ENCODE results near the gene DDX20.
"Not testable (repeated sequence)": the region's sequence is repeated elsewhere in the genome, so short reads cannot be mapped to it uniquely, and the experiment has no call there.

DDX20 gene

GRCh38 chr1:111793923-111794322 is 38.2 kb downstream of the DDX20 start:
- DNase-seq: no peak

GRCh38 chr1:111795401-111795800 is 39.7 kb downstream of the DDX20 start:
- DNase-seq: no peak

GRCh38 chr1:111798580-111798979 is 42.9 kb downstream of the DDX20 start:
- no peak for DNase-seq

- not testable (repeated sequence) for DNase-seq
Measured at GRCh38 chr1:111799722-111800121, 44.0 kb downstream of the DDX20 start.

- no peak for DNase-seq
Measured at GRCh38 chr1:111801071-111801850, 45.6 kb downstream of the DDX20 start.

- no peak for DNase-seq
Measured at GRCh38 chr1:111802110-111802509, 46.4 kb downstream of the DDX20 start.

GRCh38 chr1:111802984-111803383 is 47.3 kb downstream of the DDX20 start:
- no peak for DNase-seq

GRCh38 chr1:111803951-111804350 is 48.2 kb downstream of the DDX20 start:
- no peak for DNase-seq

GRCh38 chr1:111804776-111805175 is 49.1 kb downstream of the DDX20 start:
- no peak for DNase-seq

GRCh38 chr1:111805251-111805650 is 49.5 kb downstream of the DDX20 start:
- DNase-seq: no peak

- DNase-seq: no peak
Measured at GRCh38 chr1:111811891-111812290, 56.2 kb downstream of the DDX20 start.

- DNase-seq: no peak
Measured at GRCh38 chr1:111812306-111812705, 56.6 kb downstream of the DDX20 start.

- no peak for DNase-seq
Measured at GRCh38 chr1:111813440-111814304, 58.0 kb downstream of the DDX20 start.

- DNase-seq: no peak
Measured at GRCh38 chr1:111814305-111814628, 58.6 kb downstream of the DDX20 start.

- no peak for DNase-seq
Measured at GRCh38 chr1:111814642-111815041, 58.9 kb downstream of the DDX20 start.

All from activated gamma-delta T cell treated with Interleukin-2 at 50 U/mL for 16 hours (primary cell).